ENCODE results near the gene AFAP1. TPM values are rescaled to one million over a fixed set of nuclear protein-coding genes. Genes with fewer than 3 reads are reported as not detected.

AFAP1 gene
- total and polyA plus RNA-seq, 2 donors (not counting 3 experiments of a cell fraction or from before 2014, with no cell fraction given) = 32.3 to 103 TPM

DNA sequence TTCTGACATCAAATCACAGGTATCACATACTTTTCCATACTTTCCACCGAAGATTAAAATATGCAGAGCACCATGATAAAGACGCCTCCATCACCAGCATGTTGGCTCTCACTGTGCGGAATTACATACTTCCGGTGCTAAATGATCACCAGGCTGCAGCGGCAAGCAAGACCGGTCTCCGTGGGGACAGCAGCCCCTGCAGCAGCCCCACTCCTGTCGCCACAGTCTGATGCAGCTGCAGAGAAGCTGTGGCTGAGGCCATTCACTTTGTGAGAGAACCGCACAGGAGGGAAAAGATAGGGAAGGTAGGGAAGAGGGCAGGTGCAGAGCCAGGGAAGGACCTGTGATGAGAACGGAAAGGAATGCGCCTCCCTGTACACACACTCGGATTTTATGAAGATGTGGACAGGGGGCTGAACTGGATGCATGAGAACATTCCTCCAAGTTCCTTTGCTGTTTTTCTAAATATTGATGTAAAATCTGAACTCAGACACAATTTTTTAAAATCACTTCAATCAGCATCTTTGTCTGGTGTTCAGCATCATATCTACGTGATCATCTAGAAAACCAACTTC lies 38.3 kb downstream of the AFAP1 start:
- Histone ChIP-seq H3K4me1 (ENCODE audit: control insufficient read depth, extremely low read depth, insufficient read depth, low read length) (peaks cover 60% of the 10 kb centered on the region), H3K9ac (replicated peaks; ENCODE audit: extremely low read depth, insufficient read depth, low read length) (no peak overlapping the region), H3K27me3 (ENCODE audit: control insufficient read depth in 2 of 2, insufficient read depth in 2 of 2, low read length in 2 of 2) (no peaks in the 10 kb centered on the region), H3K27ac (ENCODE audit: insufficient read depth, low read depth, low read length) (peak overlapping the region; percentile 6), H3K36me3 (ENCODE audit: control insufficient read depth in 2 of 2, extremely low read depth in 1 of 2, insufficient read depth in 2 of 2, low read length in 2 of 2) (no peaks in the 10 kb centered on the region), H2AFZ (ENCODE audit: low read depth, low read length) (no peak overlapping the region), H3K79me2 (ENCODE audit: control insufficient read depth, insufficient read depth, low read length) (peaks cover 100% of the 10 kb centered on the region), H3K4me3 (replicated peaks in 1 of 3; ENCODE audit: insufficient read depth in 1 of 3, low read depth in 1 of 3, low read length in 3 of 3) (no peak overlapping the region), H3K9me3 (replicated peaks; ENCODE audit: control insufficient read depth, insufficient read depth, low read length) (no peaks in the 10 kb centered on the region), H3K4me2 (ENCODE audit: insufficient read depth, low read length) (no peak overlapping the region), H3K9me1 (replicated peaks; ENCODE audit: control insufficient read depth, extremely low read depth, insufficient read depth, low read length) (no peaks in the 10 kb centered on the region), H4K20me1 (replicated peaks; ENCODE audit: control insufficient read depth, extremely low read depth, insufficient read depth, low read length) (peaks cover 7% of the 10 kb centered on the region)
- ChIA-PET CTCF (interaction anchor here (0.9 to 2.3 kb wide), 4 partner anchors 23 to 97 kb away, joined by 3 to 10 read pairs (median 5); no protein-coding TSS in a partner anchor), POLR2A (no interaction called here)
- FAIRE-seq (peak; percentile 78), DNase-seq (ENCODE audit: low read depth, low spot score) (no peak)
- BruUV-seq (replicated peaks) = no TSS peak
- no peak for TF ChIP-seq EZH2 (IDR thresholded peaks at IDR 0.05; ENCODE audit: borderline replicate concordance, low read depth, low read length, severe bottlenecking)
- TF ChIP-seq, protein P1, sequence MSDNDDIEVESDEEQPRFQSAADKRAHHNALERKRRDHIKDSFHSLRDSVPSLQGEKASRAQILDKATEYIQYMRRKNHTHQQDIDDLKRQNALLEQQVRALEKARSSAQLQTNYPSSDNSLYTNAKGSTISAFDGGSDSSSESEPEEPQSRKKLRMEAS (IDR thresholded peaks at IDR 0.05; ENCODE audit: insufficient read depth, insufficient read length) = no peak
- TF ChIP-seq, protein P2, sequence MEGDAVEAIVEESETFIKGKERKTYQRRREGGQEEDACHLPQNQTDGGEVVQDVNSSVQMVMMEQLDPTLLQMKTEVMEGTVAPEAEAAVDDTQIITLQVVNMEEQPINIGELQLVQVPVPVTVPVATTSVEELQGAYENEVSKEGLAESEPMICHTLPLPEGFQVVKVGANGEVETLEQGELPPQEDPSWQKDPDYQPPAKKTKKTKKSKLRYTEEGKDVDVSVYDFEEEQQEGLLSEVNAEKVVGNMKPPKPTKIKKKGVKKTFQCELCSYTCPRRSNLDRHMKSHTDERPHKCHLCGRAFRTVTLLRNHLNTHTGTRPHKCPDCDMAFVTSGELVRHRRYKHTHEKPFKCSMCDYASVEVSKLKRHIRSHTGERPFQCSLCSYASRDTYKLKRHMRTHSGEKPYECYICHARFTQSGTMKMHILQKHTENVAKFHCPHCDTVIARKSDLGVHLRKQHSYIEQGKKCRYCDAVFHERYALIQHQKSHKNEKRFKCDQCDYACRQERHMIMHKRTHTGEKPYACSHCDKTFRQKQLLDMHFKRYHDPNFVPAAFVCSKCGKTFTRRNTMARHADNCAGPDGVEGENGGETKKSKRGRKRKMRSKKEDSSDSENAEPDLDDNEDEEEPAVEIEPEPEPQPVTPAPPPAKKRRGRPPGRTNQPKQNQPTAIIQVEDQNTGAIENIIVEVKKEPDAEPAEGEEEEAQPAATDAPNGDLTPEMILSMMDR (IDR thresholded peaks at IDR 0.05; ENCODE audit: extremely low read depth in 1 of 2, insufficient read depth in 1 of 2, low read depth in 1 of 2, low read length in 2 of 2) = no peak
- no peak for TF ChIP-seq GATA2 (IDR thresholded peaks at IDR 0.05; ENCODE audit: insufficient read depth, insufficient read length, low read depth, low read length)
- TF ChIP-seq POLR2A (IDR thresholded peaks at IDR 0.05; ENCODE audit: low read depth, low read length) = no peak
- no peak for TF ChIP-seq POLR2AphosphoS5 (IDR thresholded peaks at IDR 0.05; ENCODE audit: insufficient read depth, low read depth, low read length)
- no peak for TF ChIP-seq MYC (IDR thresholded peaks at IDR 0.05; ENCODE audit: low read depth, low read length)
- TF ChIP-seq FOS (IDR thresholded peaks at IDR 0.05; ENCODE audit: borderline replicate concordance, insufficient read depth, low read length) = no peak
- no peak for TF ChIP-seq JUN (IDR thresholded peaks at IDR 0.05; ENCODE audit: borderline replicate concordance, insufficient read depth, insufficient read length, low read depth)
- dilution Hi-C loops (cut with MboI; ENCODE audit: extremely low pct_ligation_motif_present, low sequenced_read_pairs) = no loop called here
- intact Hi-C loops (cut with micrococcal nuclease) = no loop called here
